GM21381 (cell line): ENCODE measurements around the gene TMSB15C.
"Not testable (repeated sequence)": the region's sequence is repeated elsewhere in the genome, so short reads cannot be mapped to it uniquely, and the experiment has no call there.

Experiments used
- ATAC-seq: cut with Tn5 transposase; IDR thresholded peaks from one replicate; pipeline ENCODE4 v1.9.1; 2021; ENCODE audit warnings: mild to moderate bottlenecking, moderate library complexity; ENCODE audit not compliant: unreplicated experiment

TMSB15C gene

DNA sequence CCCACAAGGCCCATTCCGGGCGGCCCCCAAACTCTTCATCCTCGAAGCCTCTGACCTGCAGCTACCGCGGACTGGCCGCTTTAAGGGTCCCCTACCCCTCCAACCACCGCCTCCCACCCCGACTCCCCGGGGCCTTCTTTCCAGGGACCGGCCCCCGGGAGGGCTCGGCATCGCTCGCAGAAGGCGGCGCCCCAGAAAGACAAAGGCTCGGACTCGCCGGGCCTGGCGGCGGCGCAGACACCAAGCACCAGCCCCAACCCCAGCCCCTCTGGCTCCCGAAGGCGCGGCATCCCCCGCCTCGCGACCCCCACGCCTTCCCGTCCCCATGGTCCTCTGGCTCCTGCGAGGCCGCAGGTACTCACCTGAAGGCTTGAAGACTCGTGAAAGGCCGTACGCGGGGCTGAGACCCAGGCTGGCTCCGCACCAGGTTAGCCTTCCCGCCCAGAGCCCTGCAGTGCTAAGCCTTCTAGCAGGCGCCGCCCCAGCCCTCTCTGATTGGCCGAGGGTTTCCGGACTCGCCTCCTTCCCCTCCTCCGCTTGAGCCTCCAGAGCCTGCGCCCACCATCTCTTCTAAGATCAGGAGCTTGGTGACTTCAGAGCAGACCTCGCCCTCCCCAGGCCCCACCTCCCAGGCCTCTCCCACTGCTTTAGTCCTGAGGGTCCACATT, at the start of gene TMSB15C:
Gene TMSB15C, minus strand, starts transcription at position 459 of the 668 bp plus-strand sequence.
- peak; percentile 99 for ATAC-seq

DNA sequence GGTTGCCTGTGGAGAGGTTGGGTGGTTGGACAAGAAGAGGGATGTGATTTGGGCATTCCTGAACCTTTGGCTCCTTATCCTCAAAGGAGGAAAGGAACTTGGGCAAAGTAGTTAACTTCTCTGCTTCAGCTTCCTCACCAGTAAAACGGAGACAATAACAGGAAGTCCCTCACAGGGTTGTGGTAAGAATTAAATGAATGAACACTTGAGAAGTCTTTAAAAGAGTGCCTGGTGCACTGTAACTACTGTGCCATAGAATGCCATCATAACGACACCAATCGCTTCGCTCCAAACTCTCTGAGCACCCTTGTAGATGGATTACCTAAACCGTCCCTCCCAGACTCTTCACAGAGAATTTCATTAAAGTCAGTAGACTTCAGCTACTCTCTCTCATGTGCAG, 46.8 kb upstream of the TMSB15C start:
- peak; percentile 72 for ATAC-seq

DNA sequence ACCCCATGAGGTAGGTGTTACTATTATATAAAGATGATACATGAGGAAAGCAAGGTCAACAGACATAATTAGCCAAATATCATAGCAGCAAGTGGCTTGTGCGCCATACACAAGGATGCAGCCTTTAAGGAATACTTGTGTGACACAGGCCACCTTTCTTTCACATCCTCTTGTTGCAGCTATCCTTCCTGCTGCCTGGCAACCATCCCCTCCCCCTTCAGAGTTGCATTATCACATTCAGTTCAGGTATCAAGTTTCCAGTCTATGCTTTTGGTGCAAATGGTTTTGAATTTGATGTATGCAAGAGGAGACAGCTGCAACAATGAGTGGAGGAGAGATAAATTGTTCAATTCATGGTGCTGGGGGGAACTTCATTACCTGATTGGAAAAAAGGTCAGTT, 42.7 kb upstream of the TMSB15C start:
- ATAC-seq: no peak

DNA sequence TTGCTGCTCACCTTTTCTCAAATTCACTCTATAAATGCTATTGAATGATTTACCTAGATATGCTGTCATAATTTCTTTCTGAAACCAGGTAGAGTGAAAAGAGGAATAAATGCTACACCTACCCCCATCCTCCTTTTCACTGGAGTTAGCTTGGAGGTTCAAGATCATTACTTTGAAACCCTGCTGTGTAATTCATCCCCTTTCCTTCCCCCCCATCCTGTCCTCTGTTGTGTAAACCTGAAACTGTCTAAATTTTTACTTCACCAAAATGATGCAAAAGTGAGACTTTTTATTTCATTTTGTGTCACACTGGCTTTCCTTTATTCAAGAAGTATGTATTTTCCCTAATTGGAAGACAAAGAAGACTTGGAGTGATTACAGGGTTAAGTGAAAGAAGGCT, 41.7 kb upstream of the TMSB15C start:
- ATAC-seq: no peak

DNA sequence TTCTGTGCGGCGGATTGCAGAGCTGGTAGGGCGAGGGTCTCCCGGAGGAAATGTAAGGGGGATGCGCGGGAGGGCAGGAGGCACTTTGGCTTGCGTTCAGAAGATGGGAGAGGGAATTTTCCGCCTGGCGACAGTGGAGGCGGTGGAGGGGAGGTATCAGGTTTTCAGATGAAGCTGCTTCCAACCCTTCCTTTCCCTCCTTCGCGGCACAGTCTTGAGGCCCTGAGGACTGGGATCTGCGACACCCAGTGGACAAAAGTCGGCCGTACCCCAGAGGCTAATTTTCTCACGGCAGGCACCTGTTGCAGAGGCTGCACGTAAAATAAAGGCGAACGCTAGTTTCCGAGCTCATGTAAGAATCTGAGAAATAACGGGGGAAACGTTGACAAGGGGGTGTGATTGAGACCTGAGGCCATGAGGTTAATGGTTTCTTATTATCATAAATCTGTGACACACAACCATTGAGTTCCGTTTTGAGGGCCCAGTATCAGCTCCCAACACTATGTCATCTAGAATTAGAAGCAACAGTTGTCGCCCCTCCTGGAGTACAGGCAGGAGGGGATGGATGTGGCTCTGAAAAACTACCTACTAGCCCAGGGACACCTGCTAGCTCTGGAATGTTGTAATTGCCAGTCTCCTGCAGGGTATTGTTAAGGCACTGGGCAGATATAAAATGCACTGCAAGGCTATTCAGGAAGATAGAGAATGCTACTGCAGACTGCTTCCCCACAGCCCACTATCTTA, 37.4 kb upstream of the TMSB15C start:
- peak; percentile 45 for ATAC-seq

DNA sequence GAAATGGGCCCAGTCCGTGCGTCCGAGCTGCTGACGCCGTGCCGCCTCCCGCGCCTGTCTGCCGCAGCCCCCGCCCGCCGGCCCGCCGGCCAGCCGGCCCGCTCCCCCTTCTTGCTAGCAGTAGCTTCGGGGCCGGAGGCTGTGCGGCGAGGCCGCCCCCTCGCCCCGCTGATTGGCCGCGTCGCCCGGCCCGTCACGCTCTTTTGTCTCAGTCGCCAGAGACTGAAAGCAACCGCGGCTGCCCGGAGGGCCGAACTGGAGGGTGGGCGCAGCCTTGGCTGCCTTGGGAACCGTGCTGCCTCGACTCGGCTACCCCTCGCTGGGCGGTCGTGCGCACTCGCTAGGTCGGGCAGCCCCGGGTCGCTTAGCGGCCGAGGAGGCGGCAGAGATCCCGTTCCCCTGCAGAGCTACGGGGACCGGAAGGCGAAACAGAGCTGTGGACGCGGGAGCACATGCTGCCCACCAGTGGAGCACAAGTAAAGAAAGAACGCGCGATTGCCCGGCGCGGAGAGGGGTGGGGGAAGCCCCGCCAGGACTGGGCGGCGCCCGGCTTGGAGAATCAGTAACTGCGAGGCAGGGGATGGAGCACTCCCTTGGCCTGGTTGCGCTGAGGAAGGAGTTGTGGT, 36.4 kb upstream of the TMSB15C start, which contains the start of gene ZCCHC18:
Gene ZCCHC18, plus strand, starts transcription at position 198 of the 626 bp plus-strand sequence. CDS start 1,589 bp downstream, outside the sequence.
- ATAC-seq: peak; percentile 72

DNA sequence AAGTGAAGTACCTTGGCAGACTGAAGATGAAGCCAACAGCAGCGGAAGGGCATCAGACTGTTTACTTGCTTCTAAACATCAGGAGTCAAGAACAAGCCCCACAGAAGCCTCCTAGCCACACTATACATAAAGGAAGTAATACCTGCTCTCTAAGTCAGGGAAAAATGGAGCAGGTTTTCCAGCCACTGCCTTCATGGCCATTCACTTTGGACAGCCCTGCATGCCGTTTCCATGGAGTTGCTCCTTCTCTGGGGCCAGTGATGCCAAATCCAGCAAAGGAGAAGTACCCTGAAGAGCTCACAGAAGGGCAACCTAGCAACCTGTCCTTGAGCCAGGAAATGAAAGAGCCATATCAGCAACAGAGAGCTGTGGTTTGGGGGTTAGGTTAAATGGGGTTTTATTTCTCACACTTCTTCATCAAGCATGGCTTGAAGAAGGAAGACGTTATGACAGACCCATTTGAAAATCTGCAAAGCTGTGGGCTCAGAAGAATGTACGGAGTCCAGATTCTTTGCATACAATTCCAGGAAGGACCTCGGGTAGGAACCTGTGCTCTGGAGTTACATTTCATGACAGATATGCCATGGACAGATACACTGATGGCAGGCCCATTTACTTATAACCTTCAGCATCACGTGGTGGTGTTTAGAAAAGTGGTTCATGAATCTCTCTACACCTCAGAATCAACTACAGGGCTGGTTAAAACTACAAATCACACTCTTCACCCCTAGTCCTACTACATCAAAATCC, 34.6 kb upstream of the TMSB15C start:
- peak; percentile 38 for ATAC-seq

DNA sequence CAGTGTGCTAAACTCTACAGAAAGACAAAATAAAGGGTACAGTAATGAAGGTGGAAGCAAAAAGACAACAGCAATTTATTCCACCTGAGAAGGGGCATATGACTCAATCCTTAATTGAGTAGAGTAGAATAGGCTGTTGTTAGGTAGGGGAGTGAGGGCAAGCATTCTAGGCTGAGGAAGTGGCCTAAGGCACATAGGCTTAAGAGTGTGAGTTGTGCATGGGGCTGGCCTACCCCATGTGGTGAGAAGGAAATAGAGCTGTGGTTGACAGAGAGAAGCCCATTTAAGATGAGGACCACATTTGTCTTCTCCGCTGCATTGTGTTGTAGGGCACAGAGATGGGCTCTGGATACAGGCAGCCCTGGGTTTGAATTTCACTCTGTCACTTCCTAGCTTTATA, 32.9 kb upstream of the TMSB15C start:
- no peak for ATAC-seq

DNA sequence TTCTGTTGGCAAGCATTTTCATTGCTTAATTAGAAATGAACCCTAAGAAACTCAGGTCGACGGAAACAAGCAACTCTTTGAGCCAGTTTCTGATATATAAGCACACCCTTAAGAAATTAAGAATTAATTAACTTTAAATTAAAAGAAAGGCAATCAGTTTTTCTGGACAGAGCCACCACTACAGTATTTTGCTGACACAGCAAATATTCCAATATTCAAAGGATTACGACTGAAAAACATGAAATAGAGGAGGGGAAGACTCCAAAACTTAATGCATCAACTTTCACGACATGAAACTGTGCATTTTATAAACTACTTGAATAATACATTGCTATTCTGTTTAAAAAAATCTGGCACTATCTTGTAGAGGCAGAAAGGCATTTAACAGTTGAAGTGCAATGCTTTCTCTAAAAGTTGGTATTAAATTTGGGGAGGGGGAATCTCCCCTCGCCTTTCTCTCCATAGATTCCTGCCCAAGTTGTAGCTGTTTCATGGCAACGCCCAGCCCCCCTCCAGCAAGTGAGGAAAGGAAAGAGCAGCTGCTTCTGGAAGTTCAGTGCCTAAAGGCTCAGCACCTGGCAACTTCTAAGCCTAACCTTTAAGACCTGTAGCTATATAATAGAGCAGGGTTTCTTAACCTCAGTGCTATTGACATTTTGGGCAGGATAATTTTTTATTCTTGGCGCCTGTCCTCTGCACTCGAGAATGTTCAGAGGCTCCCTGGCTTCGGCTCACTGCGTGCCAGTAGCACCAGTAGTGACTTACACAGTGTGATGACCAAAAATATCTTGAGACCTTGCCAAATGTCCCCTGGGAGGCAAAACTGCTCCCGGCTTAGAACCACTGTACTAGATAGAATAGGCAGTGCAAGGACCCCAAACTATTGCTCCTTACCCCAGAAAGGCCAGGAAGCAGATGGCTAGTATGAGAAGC, 29.6 kb upstream of the TMSB15C start:
- no peak for ATAC-seq

DNA sequence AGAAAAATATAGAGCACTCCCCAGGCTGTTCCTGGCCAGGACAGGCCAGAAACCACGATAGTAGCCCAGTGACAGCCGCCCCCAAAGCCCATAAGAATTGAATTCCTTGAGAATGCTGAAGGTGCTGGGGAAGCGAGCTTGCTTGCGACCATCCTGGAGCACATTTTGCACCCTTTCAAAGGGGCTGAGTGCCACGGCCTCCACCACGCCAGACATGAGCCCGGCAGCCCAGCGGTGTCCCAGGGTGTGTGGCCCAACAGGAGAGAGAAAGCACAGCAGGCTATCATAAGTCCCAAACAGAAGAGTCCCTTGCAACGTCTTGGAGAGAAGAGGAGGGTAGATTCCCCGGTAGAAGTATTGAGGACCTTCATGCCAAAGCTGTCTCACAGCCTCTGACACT, 28.6 kb upstream of the TMSB15C start:
- ATAC-seq: no peak

DNA sequence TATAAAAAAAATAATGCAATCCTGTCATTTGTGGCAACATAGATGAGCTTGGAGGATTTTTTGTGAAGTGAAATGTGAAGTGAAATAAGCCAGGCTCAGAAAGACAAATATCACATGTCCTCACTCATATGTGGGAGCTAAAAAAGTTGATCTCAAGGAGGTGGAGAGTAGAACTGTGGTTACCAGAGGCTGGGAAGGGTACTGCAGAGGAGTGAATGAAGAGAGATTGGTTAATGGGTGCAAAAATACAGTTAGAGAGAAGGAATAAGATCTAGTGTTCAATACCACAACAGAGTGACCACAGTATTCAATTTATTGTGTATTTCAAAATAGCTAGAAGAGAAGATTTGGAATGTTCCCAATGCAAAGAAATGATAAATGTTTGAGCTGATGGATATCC, 22.9 kb upstream of the TMSB15C start:
- no peak for ATAC-seq

DNA sequence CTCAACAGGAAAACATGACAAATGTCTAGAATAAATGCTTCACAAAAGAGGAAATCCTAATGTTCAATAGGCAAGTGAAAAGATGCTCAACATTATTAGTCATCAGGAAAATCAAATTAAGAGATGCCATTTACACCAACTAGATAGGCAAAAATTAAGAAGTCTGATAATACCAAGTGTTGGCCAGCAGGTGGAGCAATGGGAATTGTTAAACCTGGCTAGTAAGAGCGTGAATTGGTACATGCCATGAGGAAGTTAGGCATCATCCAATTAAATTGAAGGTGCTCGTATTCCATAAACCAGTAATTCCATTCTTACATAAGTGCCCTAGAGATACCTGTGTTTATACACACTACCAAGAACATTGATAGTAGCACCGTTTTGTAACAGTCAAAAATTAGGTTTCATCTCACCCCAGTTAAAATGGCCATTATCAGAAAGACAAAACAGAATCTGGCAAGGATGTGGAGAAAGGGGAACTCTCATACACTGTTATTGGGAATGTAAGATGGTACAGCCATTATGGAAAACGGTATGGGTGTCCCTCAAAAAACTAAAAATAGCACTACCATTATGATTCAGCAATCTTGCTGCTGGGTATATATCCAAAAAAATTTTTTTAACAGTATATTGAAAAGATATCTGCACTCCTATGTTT, 22.2 kb upstream of the TMSB15C start:
- ATAC-seq: peak; percentile 71

DNA sequence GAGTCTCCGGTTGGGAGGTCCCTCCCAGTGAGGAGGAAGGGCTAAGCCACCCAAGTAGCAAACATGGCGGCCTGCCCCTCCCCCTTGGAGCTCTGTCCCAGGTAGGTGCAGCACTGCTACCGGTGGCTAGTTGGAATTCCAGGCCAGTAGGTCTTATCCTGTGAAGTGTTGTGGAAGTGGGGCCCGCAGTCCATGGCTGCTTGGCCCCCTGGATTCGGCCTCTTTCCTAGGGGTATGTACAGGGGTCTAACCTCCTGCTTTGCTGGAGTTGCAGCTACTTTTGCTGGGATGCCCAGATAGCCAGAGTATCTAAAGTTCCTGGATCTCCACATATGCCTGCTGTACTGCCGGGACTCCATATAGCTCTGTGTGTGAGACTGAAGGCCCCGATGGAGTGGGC, 9.9 kb upstream of the TMSB15C start:
- ATAC-seq: no peak

DNA sequence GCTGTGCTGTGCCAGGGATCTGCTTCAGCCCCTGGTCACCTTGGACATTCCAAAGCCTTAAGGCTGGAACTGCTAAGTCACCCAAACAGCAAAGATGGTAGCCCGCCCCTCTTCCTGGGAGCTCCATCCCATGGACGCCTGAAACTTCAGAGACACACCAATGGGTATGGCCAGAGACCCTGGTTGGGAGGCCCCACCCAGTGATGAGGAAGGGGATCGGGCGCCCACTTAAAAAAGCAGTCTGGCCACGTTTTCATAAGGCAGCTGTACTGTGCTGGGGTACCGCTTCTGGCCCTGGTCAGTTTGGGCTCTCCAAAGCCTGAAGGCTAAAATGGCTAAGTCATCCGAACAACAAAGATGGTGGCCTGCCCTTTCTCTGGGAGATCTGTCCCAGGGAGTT, 9.4 kb upstream of the TMSB15C start:
- ATAC-seq: no peak

DNA sequence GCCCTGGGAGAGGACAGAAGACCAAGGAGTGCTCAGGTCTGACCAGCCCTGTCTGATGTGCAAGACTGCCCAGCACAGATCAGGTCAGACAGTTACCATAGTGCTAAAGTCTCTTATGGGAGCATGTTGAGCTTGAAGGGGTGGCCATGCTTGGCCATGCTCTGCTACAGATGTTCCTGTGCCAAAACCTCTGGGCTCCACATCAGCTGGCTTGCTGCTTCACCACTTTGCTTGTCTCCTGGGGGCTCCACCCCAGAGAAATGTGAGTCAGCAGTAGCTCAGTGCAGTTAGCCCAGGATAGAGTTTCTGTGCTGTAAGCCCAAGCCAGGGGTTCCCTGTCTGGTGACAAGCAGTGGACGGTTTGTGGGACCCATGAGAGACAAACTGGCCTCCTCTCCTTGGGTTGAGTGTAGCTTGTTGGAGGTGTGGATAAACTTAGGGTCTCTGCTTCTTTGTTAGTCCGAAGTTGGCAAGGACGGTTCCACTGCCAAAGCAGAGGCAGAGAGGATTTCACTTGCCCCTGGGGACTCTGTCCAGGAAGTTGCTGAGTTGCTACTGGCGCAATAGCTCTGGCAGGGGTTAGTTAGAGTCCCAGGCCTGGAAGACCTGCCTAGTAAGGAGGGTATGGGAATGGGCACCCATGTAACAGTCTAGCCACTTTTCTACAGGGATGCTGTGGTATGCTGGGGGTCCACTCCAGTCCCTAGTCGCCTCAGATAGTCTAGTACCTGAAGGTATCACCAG, 8.7 kb upstream of the TMSB15C start:
- ATAC-seq: no peak

DNA sequence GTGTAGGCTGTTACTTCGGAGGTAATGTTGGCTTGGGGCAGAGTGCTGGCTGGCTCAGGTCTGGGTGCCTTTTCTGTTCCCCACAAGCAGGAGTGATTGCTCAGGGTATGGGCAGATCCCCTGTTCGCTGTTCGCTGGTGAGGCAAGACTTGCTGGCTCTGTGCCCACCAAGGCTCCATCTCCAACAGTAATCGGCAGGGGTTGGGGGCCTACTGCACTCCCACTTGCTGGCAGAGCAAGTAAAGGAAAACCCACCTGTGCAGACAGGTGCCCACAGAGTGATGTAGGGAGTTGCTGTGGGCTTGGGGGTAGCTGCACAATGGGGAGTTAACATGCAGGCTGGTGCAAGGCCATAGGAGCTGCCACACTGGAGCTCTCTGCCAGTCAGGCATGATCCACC, 8.0 kb upstream of the TMSB15C start:
- no peak for ATAC-seq

DNA sequence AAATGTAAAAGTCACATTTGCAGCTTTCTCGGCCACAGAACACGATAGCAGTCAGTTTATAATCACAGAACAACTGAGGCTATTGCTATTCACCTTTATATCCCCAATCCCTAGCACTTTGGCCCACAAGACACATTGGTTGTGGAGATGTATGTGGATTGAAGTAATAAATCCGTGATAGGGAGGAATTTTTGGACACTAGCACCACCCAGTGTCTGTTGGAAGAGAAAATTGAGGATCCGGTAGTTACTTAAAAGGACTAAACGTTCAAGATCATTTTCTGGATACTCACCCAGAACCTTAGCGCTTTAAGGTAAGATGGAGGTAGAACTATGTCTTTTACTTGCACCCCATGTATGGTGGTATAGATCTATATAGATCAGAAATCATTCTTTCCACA, 1.8 kb upstream of the TMSB15C start:
- ATAC-seq: not testable (repeated sequence)

DNA sequence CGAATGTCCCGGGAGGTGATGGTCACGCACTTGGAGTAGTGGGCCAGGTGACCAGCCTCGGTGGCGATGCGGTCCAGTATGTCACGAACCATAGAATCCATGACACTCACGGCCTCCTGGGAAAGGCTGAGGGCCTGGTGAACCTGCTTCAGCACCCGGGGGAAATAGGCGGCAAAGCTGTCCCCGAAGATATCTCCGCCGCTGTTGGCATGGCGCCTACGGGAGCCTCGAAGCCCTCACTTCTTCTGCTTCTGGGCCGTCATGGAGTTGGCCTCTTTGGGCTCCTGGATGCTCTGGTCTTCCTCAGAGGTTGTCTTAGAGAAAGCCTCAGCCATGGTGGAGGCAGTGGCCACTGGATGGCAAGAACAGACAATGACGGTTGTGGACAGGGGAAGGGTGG, 13.4 kb downstream of the TMSB15C start:
- ATAC-seq: not testable (repeated sequence)

DNA sequence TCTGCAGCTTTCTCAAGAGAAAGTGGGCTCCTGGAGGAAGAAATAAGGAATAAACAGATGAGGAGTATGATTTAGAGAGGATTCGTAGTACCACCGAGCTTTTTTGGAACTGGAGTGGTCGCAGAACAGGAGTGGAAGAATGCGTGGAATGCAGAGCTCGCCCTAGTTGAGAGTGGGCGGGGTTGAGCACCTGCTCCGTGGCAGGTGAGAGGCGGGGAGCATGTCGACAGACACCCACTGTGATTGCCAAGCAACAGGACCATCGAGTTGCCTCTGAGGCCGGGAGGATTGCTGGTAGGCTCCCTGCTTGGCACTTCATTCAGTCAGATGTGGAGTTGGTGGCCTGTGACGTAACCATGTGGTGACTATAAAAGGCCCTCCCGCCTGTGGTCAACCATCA, 21.1 kb downstream of the TMSB15C start:
- not testable (repeated sequence) for ATAC-seq
